Left kidney (tissue), 2 donors: ENCODE measurements around the gene TBXAS1. TPM values are rescaled to one million over a fixed set of nuclear protein-coding genes. Genes with fewer than 3 reads are reported as not detected.

Source experiments
- DNase-seq: peaks from one replicate; pipeline ENCODE4 v3.0.0-alpha.2; 2013
- polyA plus RNA-seq: library from polyadenylated mRNA; unstranded; fragments of 120-200 nt; gene quantifications from one replicate; pipeline ENCODE4 v1.2.1, GENCODE V29; 2013; ENCODE audit not compliant: insufficient read length

The TBXAS1 gene
- polyA plus RNA-seq, 1 donor = 35.8 TPM

- DNase-seq = no peak
These were observed 193.6 kb downstream of the TBXAS1 start for GRCh38 chr7:140022582-140023211.

GRCh38 chr7:140023728-140024127 lies 194.7 kb downstream of the TBXAS1 start:
- DNase-seq = no peak

- DNase-seq = no peak
These were observed 195.5 kb downstream of the TBXAS1 start for GRCh38 chr7:140024585-140024984.

GRCh38 chr7:140025241-140025640 lies 196.2 kb downstream of the TBXAS1 start:
- DNase-seq = no peak

GRCh38 chr7:140025814-140026433 lies 196.9 kb downstream of the TBXAS1 start:
- DNase-seq = no peak

GRCh38 chr7:140026935-140027334 lies 197.9 kb downstream of the TBXAS1 start:
- DNase-seq = no peak

GRCh38 chr7:140027858-140028257 lies 198.8 kb downstream of the TBXAS1 start:
- no peak for DNase-seq

GRCh38 chr7:140028311-140028710 lies 199.2 kb downstream of the TBXAS1 start:
- no peak for DNase-seq

GRCh38 chr7:140029072-140029471 lies 200.0 kb downstream of the TBXAS1 start:
- no peak for DNase-seq

- DNase-seq = no peak
These were observed 202.3 kb downstream of the TBXAS1 start for GRCh38 chr7:140031364-140031763.

- no peak for DNase-seq
These were observed 204.0 kb downstream of the TBXAS1 start for GRCh38 chr7:140033036-140033435.

GRCh38 chr7:140033779-140034363 lies 204.8 kb downstream of the TBXAS1 start:
- DNase-seq = no peak

- DNase-seq = no peak
These were observed 205.4 kb downstream of the TBXAS1 start for GRCh38 chr7:140034421-140034820.

- no peak for DNase-seq
These were observed 206.5 kb downstream of the TBXAS1 start for GRCh38 chr7:140035400-140036223.

GRCh38 chr7:140036224-140036962 lies 207.3 kb downstream of the TBXAS1 start:
- DNase-seq = no peak

GRCh38 chr7:140039066-140039465 lies 210.0 kb downstream of the TBXAS1 start:
- DNase-seq = no peak

- no peak for DNase-seq
These were observed 210.8 kb downstream of the TBXAS1 start for GRCh38 chr7:140039896-140040295.

GRCh38 chr7:140041659-140042385 lies 212.8 kb downstream of the TBXAS1 start:
- DNase-seq = no peak

- no peak for DNase-seq
These were observed 213.3 kb downstream of the TBXAS1 start for GRCh38 chr7:140042386-140042670.

- no peak for DNase-seq
These were observed 215.2 kb downstream of the TBXAS1 start for GRCh38 chr7:140044251-140044650.

- DNase-seq = no peak
These were observed 216.6 kb downstream of the TBXAS1 start for GRCh38 chr7:140045697-140046096.

- DNase-seq = no peak
These were observed 218.1 kb downstream of the TBXAS1 start for GRCh38 chr7:140047197-140047596.
